ENCODE data around the gene ABR. TPM values are rescaled to one million over a fixed set of nuclear protein-coding genes. Genes with fewer than 3 reads are reported as not detected.
"Not testable (repeated sequence)": the region's sequence is repeated elsewhere in the genome, so short reads cannot be mapped to it uniquely, and the experiment has no call there.

Gene ABR
- total RNA-seq, 6 experiments from 2014 or later: 7.4 to 21.5 (median 11.3) TPM

- ATAC-seq (no peak), DNase-seq (no peak)
- Histone ChIP-seq H3K9me3 (no peaks in the 10 kb centered on the region), H3K4me3 (no peak overlapping the region), H3K36me3 (no peaks in the 10 kb centered on the region), H3K27ac (no peak overlapping the region), H3K27me3 (no peaks in the 10 kb centered on the region), H3K4me1 (peaks cover 0 to 12% (median 3%) of the 10 kb centered on the region in 4 donors)
- intact Hi-C loops (cut with DNase I): loop anchor here (5.0 to 10.0 kb wide), 2 partner anchors 50 to 57 kb away; partner anchors contain the start of gene ABR (in 1 of the 2)
- TF ChIP-seq POLR2A (IDR thresholded peaks at IDR 0.05): no peak
- TF ChIP-seq CTCF (IDR thresholded peaks at IDR 0.05): no peak
- 56% methylated on average over 10 of the region's 53 CpGs for WGBS (ENCODE audit: insufficient coverage, low coverage, low lambda C conversion rate, missing lambda C conversion rate)
Observed at GRCh38 chr17:1124896-1125787, 54.6 kb downstream of the ABR start.

GRCh38 chr17:1123921-1124715 is 55.7 kb downstream of the ABR start:
- ATAC-seq (no peak), DNase-seq (no peak)
- Histone ChIP-seq H3K4me3 (no peak overlapping the region), H3K27ac (no peak overlapping the region), H3K27me3 (no peaks in the 10 kb centered on the region), H3K36me3 (no peaks in the 10 kb centered on the region), H3K9me3 (no peaks in the 10 kb centered on the region), H3K4me1 (peaks cover 0 to 12% (median 3%) of the 10 kb centered on the region in 4 donors)
- whole genome bisulfite sequencing (ENCODE audit: insufficient coverage, low coverage, low lambda C conversion rate, missing lambda C conversion rate): 63% methylated on average over 14 of the region's 27 CpGs
- TF ChIP-seq POLR2A (IDR thresholded peaks at IDR 0.05) (no peak), CTCF (IDR thresholded peaks at IDR 0.05) (no peak)
- intact Hi-C loops (cut with DNase I): loop anchor here (5.0 to 10.0 kb wide), 2 partner anchors 51 to 58 kb away; partner anchors contain the start of gene ABR (in 1 of the 2)

GRCh38 chr17:1123393-1123831 is 56.4 kb downstream of the ABR start:
- WGBS (ENCODE audit: insufficient coverage, low coverage, low lambda C conversion rate, missing lambda C conversion rate): 10% methylated on average over 4 of the region's 24 CpGs
- TF ChIP-seq CTCF (IDR thresholded peaks at IDR 0.05): no peak
- no peak for TF ChIP-seq POLR2A (IDR thresholded peaks at IDR 0.05)
- no peak for DNase-seq
- Histone ChIP-seq H3K27me3 (no peaks in the 10 kb centered on the region), H3K4me1 (peaks cover 0 to 12% (median 3%) of the 10 kb centered on the region in 4 donors), H3K27ac (no peak overlapping the region), H3K9me3 (no peaks in the 10 kb centered on the region), H3K36me3 (no peaks in the 10 kb centered on the region), H3K4me3 (no peak overlapping the region)
- ATAC-seq: no peak
- intact Hi-C loops (cut with DNase I): loop anchor here (5.0 to 10.0 kb wide), 2 partner anchors 51 to 59 kb away; partner anchors contain the start of gene ABR (in 1 of the 2)

- Histone ChIP-seq H3K27me3 (no peaks in the 10 kb centered on the region), H3K36me3 (no peaks in the 10 kb centered on the region), H3K9me3 (no peaks in the 10 kb centered on the region), H3K4me1 (peaks cover 0 to 12% (median 3%) of the 10 kb centered on the region in 4 donors), H3K27ac (no peak overlapping the region), H3K4me3 (no peak overlapping the region)
- TF ChIP-seq POLR2A (IDR thresholded peaks at IDR 0.05): no peak
- TF ChIP-seq CTCF (IDR thresholded peaks at IDR 0.05): peak; percentile 84 to 91 (median 88)
- DNase-seq (peak; percentile 80 to 87 (median 82)), ATAC-seq (peak; percentile 86 to 93 (median 90))
- 18% methylated on average over 15 of the region's 21 CpGs for WGBS (ENCODE audit: insufficient coverage, low coverage, low lambda C conversion rate, missing lambda C conversion rate)
- intact Hi-C loops (cut with DNase I): loop anchor here (5.0 to 10.0 kb wide), 2 partner anchors 52 to 60 kb away; partner anchors contain the start of gene ABR (in 1 of the 2)
Observed at GRCh38 chr17:1122533-1123392, 57.0 kb downstream of the ABR start.

- no CpG with 5 or more reads among the region's 1 CpG for WGBS (ENCODE audit: insufficient coverage, low coverage, low lambda C conversion rate, missing lambda C conversion rate)
- not testable (repeated sequence) for H3K4me3 ChIP-seq
Observed at GRCh38 chr17:1121442-1121817, 58.4 kb downstream of the ABR start.

More at GRCh38 chr17:1121442-1121817, 58.4 kb downstream of the ABR start:
- H3K9me3 ChIP-seq, ATAC-seq, H3K36me3 ChIP-seq, H3K27me3 ChIP-seq, DNase-seq, H3K27ac ChIP-seq: not testable (repeated sequence)
- peaks cover 0 to 12% (median 3%) of the 10 kb centered on the region in 4 donors for H3K4me1 ChIP-seq
- intact Hi-C loops (cut with DNase I): loop anchor here (5.0 to 10.0 kb wide), 2 partner anchors 53 to 61 kb away; partner anchors contain the start of gene ABR (in 1 of the 2)

Measured in right lobe of liver (tissue), 6 donors.